Stomach smooth muscle (tissue), 2 donors: ENCODE results near the gene MRPS18C.
"Not testable (repeated sequence)": the region's sequence is repeated elsewhere in the genome, so short reads cannot be mapped to it uniquely, and the experiment has no call there.

Source experiments
- H3K27ac ChIP-seq: one replicate; pipeline ENCODE4 v1.7.0; 2013; ENCODE audit warnings: mild to moderate bottlenecking, low read length, inconsistent platforms
- H3K27me3 ChIP-seq, 2 donors: one replicate each; pipeline ENCODE4 v1.7.0; 2013; ENCODE audit warnings: low read length in 2 of 2; ENCODE audit not compliant: insufficient read depth in 2 of 2, control insufficient read depth in 1 of 2
- H3K36me3 ChIP-seq, 2 donors: one replicate each; pipeline ENCODE4 v1.7.0; 2013; ENCODE audit warnings: low read length in 2 of 2; ENCODE audit not compliant: control insufficient read depth in 2 of 2, insufficient read depth in 2 of 2
- H3K4me1 ChIP-seq: one replicate; pipeline ENCODE4 v1.7.0; 2013; ENCODE audit warnings: low read length; ENCODE audit not compliant: control insufficient read depth, insufficient read depth
- H3K4me3 ChIP-seq, 2 donors: one replicate each; pipeline ENCODE4 v1.7.0; 2013; ENCODE audit warnings: low read length in 2 of 2
- H3K9ac ChIP-seq, 2 donors: one replicate each; pipeline ENCODE4 v1.7.0; 2013; ENCODE audit warnings: low read length in 2 of 2, mild to moderate bottlenecking in 1 of 2
- H3K9me3 ChIP-seq, 2 donors: one replicate each; pipeline ENCODE4 v1.7.0; 2013; ENCODE audit warnings: low read length in 2 of 2; ENCODE audit not compliant: control insufficient read depth in 2 of 2
- donor health status: healthy.
- donor health status: Pancreatic carcinoma.

MRPS18C gene

DNA sequence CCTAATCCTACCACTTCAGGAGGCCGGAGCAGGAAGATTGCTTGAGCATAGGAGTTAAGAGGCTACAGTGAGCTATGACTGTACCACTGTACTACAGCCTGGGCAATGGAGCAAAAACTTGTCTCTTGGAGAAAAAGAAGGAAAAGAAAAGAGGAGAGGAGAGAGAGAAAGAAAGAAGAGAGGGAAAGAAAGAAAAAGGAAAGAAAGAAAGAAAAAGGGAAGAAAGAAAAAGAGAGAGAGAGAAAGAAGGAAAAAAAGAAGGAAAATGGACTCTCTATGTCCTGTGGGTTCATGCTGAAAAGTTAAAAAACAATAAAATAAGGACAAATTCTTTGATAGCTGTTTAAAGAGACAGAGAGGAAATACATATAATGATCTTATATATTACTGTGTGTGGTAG, 42.3 kb downstream of the MRPS18C start:
- Histone ChIP-seq H3K4me1 (no peaks in the 10 kb centered on the region), H3K27ac (no peak overlapping the region), H3K4me3 (no peak overlapping the region), H3K36me3 (no peaks in the 10 kb centered on the region), H3K9ac (no peak overlapping the region), H3K27me3 (no peaks in the 10 kb centered on the region), H3K9me3 (no peaks in the 10 kb centered on the region)

DNA sequence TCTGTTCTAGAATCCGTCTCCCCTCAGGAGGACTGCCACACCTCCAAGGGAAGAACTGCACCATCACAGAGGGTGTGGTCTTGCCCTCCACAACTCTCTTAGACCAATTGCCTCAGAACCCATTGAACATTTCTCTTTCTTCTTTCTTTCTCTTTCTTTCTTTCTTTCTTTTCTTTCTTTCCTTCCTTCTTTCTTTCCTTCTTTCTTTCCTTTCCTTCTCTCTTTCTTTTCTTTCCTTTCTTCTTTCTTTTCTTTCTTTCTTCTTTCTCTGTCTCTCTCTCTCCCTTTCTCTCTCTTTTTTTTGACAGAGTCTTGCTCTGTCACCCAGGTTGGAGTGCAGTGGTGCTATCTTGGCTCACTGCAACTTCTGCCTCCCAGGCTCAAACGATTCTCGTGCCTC, 45.8 kb downstream of the MRPS18C start:
- H3K4me1 ChIP-seq, H3K27me3 ChIP-seq, H3K9ac ChIP-seq, H3K36me3 ChIP-seq, H3K27ac ChIP-seq, H3K9me3 ChIP-seq, H3K4me3 ChIP-seq: not testable (repeated sequence)

GRCh38 chr4:83503974-83504373, 48.1 kb downstream of the MRPS18C start:
- H3K4me1 ChIP-seq = no peaks in the 10 kb centered on the region
- H3K36me3 ChIP-seq = no peaks in the 10 kb centered on the region
- H3K27ac ChIP-seq = no peak overlapping the region
- H3K9ac ChIP-seq = no peak overlapping the region
- H3K9me3 ChIP-seq = no peaks in the 10 kb centered on the region
- no peak overlapping the region for H3K4me3 ChIP-seq
- no peaks in the 10 kb centered on the region for H3K27me3 ChIP-seq

GRCh38 chr4:83504503-83504902, 48.6 kb downstream of the MRPS18C start:
- Histone ChIP-seq H3K27me3 (no peaks in the 10 kb centered on the region), H3K4me3 (no peak overlapping the region), H3K4me1 (no peaks in the 10 kb centered on the region), H3K27ac (no peak overlapping the region), H3K9ac (no peak overlapping the region), H3K9me3 (no peaks in the 10 kb centered on the region), H3K36me3 (no peaks in the 10 kb centered on the region)

DNA sequence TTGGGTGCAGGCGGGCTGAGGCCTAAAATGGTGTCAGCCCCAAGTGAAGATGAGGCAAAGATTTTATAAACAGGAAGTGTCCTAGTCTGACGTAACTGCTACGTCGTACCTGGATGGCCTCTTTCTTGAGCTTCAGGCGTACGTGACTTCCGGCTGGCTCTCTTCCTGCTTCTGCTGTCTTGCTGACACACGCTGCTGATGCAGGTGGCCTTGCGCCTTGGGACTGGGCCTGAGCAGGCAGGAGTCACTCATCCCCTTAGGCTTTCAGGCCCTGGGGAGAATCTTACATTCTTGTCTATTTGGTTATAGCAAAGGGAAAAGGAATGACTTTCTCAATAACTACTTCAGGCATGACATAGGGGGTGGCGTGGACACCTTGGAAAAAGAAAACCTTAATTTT, 49.1 kb downstream of the MRPS18C start:
- H3K4me1 ChIP-seq = no peaks in the 10 kb centered on the region
- H3K27me3 ChIP-seq = no peaks in the 10 kb centered on the region
- H3K27ac ChIP-seq = no peak overlapping the region
- H3K9ac ChIP-seq = no peak overlapping the region
- no peak overlapping the region for H3K4me3 ChIP-seq
- no peaks in the 10 kb centered on the region for H3K36me3 ChIP-seq
- H3K9me3 ChIP-seq = no peaks in the 10 kb centered on the region

GRCh38 chr4:83509156-83509585, 53.3 kb downstream of the MRPS18C start:
- H3K27ac ChIP-seq, H3K36me3 ChIP-seq, H3K9me3 ChIP-seq, H3K9ac ChIP-seq, H3K4me1 ChIP-seq, H3K4me3 ChIP-seq, H3K27me3 ChIP-seq: not testable (repeated sequence)

DNA sequence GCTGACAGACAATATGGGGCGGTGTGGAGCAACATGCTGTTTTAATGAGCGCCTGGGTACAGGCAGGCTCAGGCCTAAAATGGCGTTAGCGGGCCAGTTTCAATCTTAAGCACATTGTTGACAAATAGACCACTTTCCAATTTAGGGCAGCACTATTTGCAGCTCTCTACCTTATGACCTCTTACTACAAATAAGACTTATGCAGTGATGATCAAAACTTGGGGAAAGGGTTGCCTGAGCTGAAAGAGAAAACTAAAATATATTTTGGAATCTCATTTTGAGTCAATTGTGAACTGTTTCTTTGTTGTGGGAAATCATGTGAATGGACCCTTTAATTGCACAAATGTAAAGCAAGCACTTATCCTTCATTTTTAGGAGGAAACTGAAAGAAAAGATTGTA, 54.6 kb downstream of the MRPS18C start:
- Histone ChIP-seq H3K36me3 (no peaks in the 10 kb centered on the region), H3K27me3 (no peaks in the 10 kb centered on the region), H3K9ac (no peak overlapping the region), H3K4me3 (no peak overlapping the region), H3K9me3 (no peaks in the 10 kb centered on the region), H3K27ac (no peak overlapping the region), H3K4me1 (no peaks in the 10 kb centered on the region)
